ENCODE results near the gene TCAF1. TPM values are rescaled to one million over a fixed set of nuclear protein-coding genes. Genes with fewer than 3 reads are reported as not detected.

TCAF1 gene
- total RNA-seq, 1 experiment from 2014 or later: 58.4 TPM

GRCh38 chr7:143896667-143897066, 5.3 kb downstream of the TCAF1 start:
- H3K4me3 ChIP-seq (replicated peaks in 1 of 2; ENCODE audit: low read depth in 1 of 2, low read length in 2 of 2): no peak overlapping the region
- no peak overlapping the region for H3K4me2 ChIP-seq (ENCODE audit: low read length)
- H3K9me3 ChIP-seq (ENCODE audit: control insufficient read depth in 1 of 2, insufficient read depth in 1 of 2, low read depth in 1 of 2, low read length in 2 of 2): no peaks in the 10 kb centered on the region; a peak in 1 of 4 replicates
- no peak for TF ChIP-seq JUND (IDR thresholded peaks at IDR 0.05)
- TF ChIP-seq ATF3 (IDR thresholded peaks at IDR 0.05): no peak
- H2AFZ ChIP-seq (ENCODE audit: low read depth, low read length, poor library complexity, severe bottlenecking): no peak overlapping the region
- intact Hi-C loops (cut with micrococcal nuclease): no loop called here
- peaks cover 5 to 11% of the 10 kb centered on the region in 2 experiments for H3K4me1 ChIP-seq (ENCODE audit: control insufficient read depth in 1 of 2, insufficient read depth in 2 of 2, low read length in 2 of 2)
- no peak overlapping the region for H3K9ac ChIP-seq (ENCODE audit: low read length)
- ChIA-PET CTCF (no interaction called here), RAD21 (ENCODE audit: low non-redundant PET in 1 of 2, low total read pairs in 2 of 2, uncharacterized antibody in 2 of 2, unreplicated experiment in 2 of 2) (no interaction called here), POLR2A (no interaction called here)
- H3K27me3 ChIP-seq (ENCODE audit: insufficient read depth, low read length): no peaks in the 10 kb centered on the region
- ATAC-seq (no peak), DNase-seq (ENCODE audit: low read depth, low spot score) (no peak)
- H4K20me1 ChIP-seq (ENCODE audit: insufficient read depth): no peaks in the 10 kb centered on the region
- no peaks in the 10 kb centered on the region for H3K36me3 ChIP-seq (ENCODE audit: control insufficient read depth in 1 of 2, insufficient read depth in 2 of 2, low read length in 2 of 2)
- no TSS peak for BruUV-seq (replicated peaks)
- peaks cover 96% of the 10 kb centered on the region for H3K79me2 ChIP-seq (ENCODE audit: insufficient read depth, low read length)
- H3K27ac ChIP-seq (ENCODE audit: low read depth, low read length): no peak overlapping the region
- no peaks in the 10 kb centered on the region for H3K9me2 ChIP-seq (ENCODE audit: insufficient read depth)

- no peak for TF ChIP-seq EZH2phosphoT487 (IDR thresholded peaks at IDR 0.05; ENCODE audit: borderline replicate concordance)
- TF ChIP-seq RAD21 (IDR thresholded peaks at IDR 0.05; ENCODE audit: low read depth): peak; percentile 53
- no peak for TF ChIP-seq ZFX (IDR thresholded peaks at IDR 0.05)
- peak; percentile 37 to 66 (median 57); a peak in 5 of 6 replicates for TF ChIP-seq CTCF (IDR thresholded peaks at IDR 0.05 in 2 of 3, conservative IDR thresholded peaks at IDR 0.05 in 1 of 3; ENCODE audit: borderline replicate concordance in 1 of 3, insufficient read depth in 1 of 3, low read depth in 2 of 3, low read length in 2 of 3)
- TF ChIP-seq CEBPB (IDR thresholded peaks at IDR 0.05; ENCODE audit: low read depth): peak; percentile 58; the same call in 1 of the 2 replicates
- TF ChIP-seq CBX3 (IDR thresholded peaks at IDR 0.05; ENCODE audit: low read depth): peak; percentile 40; the same call in 1 of the 2 replicates
- Histone ChIP-seq H3K4me1 (ENCODE audit: control insufficient read depth in 1 of 2, insufficient read depth in 2 of 2, low read length in 2 of 2) (no peaks in the 10 kb centered on the region), H3K36me3 (ENCODE audit: control insufficient read depth in 1 of 2, insufficient read depth in 2 of 2, low read length in 2 of 2) (no peaks in the 10 kb centered on the region), H3K27me3 (ENCODE audit: insufficient read depth, low read length) (no peaks in the 10 kb centered on the region), H3K4me2 (ENCODE audit: low read length) (no peak overlapping the region), H3K27ac (ENCODE audit: low read depth, low read length) (no peak overlapping the region), H3K9ac (ENCODE audit: low read length) (no peak overlapping the region), H3K4me3 (replicated peaks in 1 of 2; ENCODE audit: low read depth in 1 of 2, low read length in 2 of 2) (no peak overlapping the region), H3K9me2 (ENCODE audit: insufficient read depth) (no peaks in the 10 kb centered on the region; the same call in 1 of the 2 replicates), H3K9me3 (ENCODE audit: control insufficient read depth in 1 of 2, insufficient read depth in 1 of 2, low read depth in 1 of 2, low read length in 2 of 2) (no peaks in the 10 kb centered on the region; a peak in 1 of 4 replicates), H3K79me2 (ENCODE audit: insufficient read depth, low read length) (peaks cover 88% of the 10 kb centered on the region), H2AFZ (ENCODE audit: low read depth, low read length, poor library complexity, severe bottlenecking) (no peak overlapping the region), H4K20me1 (ENCODE audit: insufficient read depth) (no peaks in the 10 kb centered on the region)
- CTCF ChIA-PET: interaction anchor here (0.6 to 2.5 kb wide), 7 partner anchors 9 to 235 kb away, joined by 3 to 28 read pairs (median 3); partner anchors contain the start of gene TCAF1
- BruUV-seq (replicated peaks): no TSS peak
- POLR2A ChIA-PET: interaction anchor here (1.1 kb wide), 1 partner anchor 9 kb away, joined by 8 read pairs; the partner anchor contains the start of gene TCAF1
- DNase-seq (ENCODE audit: low read depth, low spot score): peak; percentile 54
- RAD21 ChIA-PET (ENCODE audit: low non-redundant PET in 1 of 2, low total read pairs in 2 of 2, uncharacterized antibody in 2 of 2, unreplicated experiment in 2 of 2): interaction anchor here in 1 of 2 experiments (0.6 to 0.7 kb wide), 2 partner anchors 8 to 11 kb away, joined by 3 read pairs; no protein-coding TSS in a partner anchor
- peak; percentile 97 for ATAC-seq
- intact Hi-C loops (cut with micrococcal nuclease): no loop called here
Measured at GRCh38 chr7:143892527-143893300, 9.3 kb downstream of the TCAF1 start.
